DOHH2 (cell line): ENCODE data around the gene PHC1.
A peak's percentile ranks its signal among the peaks of the same experiment; 100 is the strongest.

Experiments used
- H3F3A ChIP-seq: fragments of 200-600 bp; sonication (generic), shearing (Covaris generic); 2 replicates; pipeline ENCODE4 v1.6.0; 2016; ENCODE audit warnings: antibody characterized with exemption, mild to moderate bottlenecking; ENCODE audit not compliant: control insufficient read depth, insufficient read depth
- H3K27ac ChIP-seq: fragments of 200-600 bp; sonication (generic); 2 replicates; pipeline ENCODE4 v1.5.1; 2014; ENCODE audit warnings: low read depth, mild to moderate bottlenecking, low read length, moderate library complexity
- H3K27me3 ChIP-seq: fragments of 200-600 bp; sonication (generic); 2 replicates; pipeline ENCODE4 v1.6.1; 2014; ENCODE audit warnings: mild to moderate bottlenecking, low read length, mixed read lengths; ENCODE audit not compliant: control insufficient read depth
- H3K36me3 ChIP-seq: fragments of 200-600 bp; sonication (generic); 2 replicates; pipeline ENCODE4 v1.6.1; 2014; ENCODE audit warnings: mild to moderate bottlenecking, low read length, moderate library complexity, mixed read lengths; ENCODE audit not compliant: control insufficient read depth
- H3K4me1 ChIP-seq: fragments of 200-600 bp; sonication (generic); 2 replicates; pipeline ENCODE4 v1.6.1; 2014; ENCODE audit warnings: mild to moderate bottlenecking, low read length, mixed read lengths; ENCODE audit not compliant: control insufficient read depth
- H3K4me2 ChIP-seq: fragments of 200-600 bp; sonication (generic); 2 replicates; pipeline ENCODE4 v1.6.0; 2014; ENCODE audit warnings: mild to moderate bottlenecking, low read length, moderate library complexity
- H3K4me3 ChIP-seq: fragments of 200-600 bp; sonication (generic); 2 replicates; pipeline ENCODE4 v1.5.1; 2014; ENCODE audit warnings: mild to moderate bottlenecking, low read length, mixed read lengths
- H3K79me2 ChIP-seq: fragments of 200-600 bp; sonication (generic); 2 replicates; pipeline ENCODE4 v1.6.1; 2014; ENCODE audit warnings: mild to moderate bottlenecking, low read length, mixed read lengths; ENCODE audit not compliant: control insufficient read depth
- H3K9me2 ChIP-seq: fragments of 200-600 bp; sonication (generic); replicated peaks from 2 replicates; pipeline ENCODE4 v1.6.1; 2014; ENCODE audit warnings: mild to moderate bottlenecking, low read length, mixed read lengths; ENCODE audit not compliant: control insufficient read depth
- H3K9me3 ChIP-seq: fragments of 200-600 bp; sonication (generic); 2 replicates; pipeline ENCODE4 v1.6.1; 2014; ENCODE audit warnings: antibody characterized with exemption, low read length, mixed read lengths; ENCODE audit not compliant: control insufficient read depth, insufficient read depth
- H4K20me1 ChIP-seq: fragments of 200-600 bp; sonication (generic); 2 replicates; pipeline ENCODE4 v1.6.0; 2014; ENCODE audit warnings: low read depth, mild to moderate bottlenecking, antibody characterized with exemption, low read length, moderate library complexity; ENCODE audit not compliant: control insufficient read depth, insufficient read depth
- CTCF ChIP-seq: fragments of 200-600 bp; sonication (generic); IDR thresholded peaks from one replicate; pipeline ENCODE4 v1.5.1; 2014; ENCODE audit warnings: antibody characterized with exemption, mild to moderate bottlenecking, low read depth, low read length; ENCODE audit not compliant: poor library complexity, severe bottlenecking
- EZH2phosphoT487 ChIP-seq: fragments of 200-600 bp; sonication (generic); IDR thresholded peaks from 2 replicates; pipeline ENCODE4 v1.6.1; 2017; ENCODE audit warnings: borderline replicate concordance, mild to moderate bottlenecking, antibody characterized with exemption, low read length, moderate library complexity, mixed read lengths

PHC1 gene

GRCh38 chr12:8987685-8988084, 73.4 kb downstream of the PHC1 start:
- H3F3A ChIP-seq = no peaks in the 10 kb centered on the region
- H3K27me3 ChIP-seq = no peaks in the 10 kb centered on the region
- H4K20me1 ChIP-seq = no peaks in the 10 kb centered on the region
- H3K9me2 ChIP-seq = no peaks in the 10 kb centered on the region
- no peaks in the 10 kb centered on the region for H3K79me2 ChIP-seq
- H3K4me1 ChIP-seq = peaks cover 27% of the 10 kb centered on the region
- no peaks in the 10 kb centered on the region for H3K9me3 ChIP-seq
- H3K27ac ChIP-seq = no peak overlapping the region
- TF ChIP-seq CTCF (no peak), EZH2phosphoT487 (no peak)
- no peak overlapping the region for H3K4me3 ChIP-seq
- no peak overlapping the region for H3K4me2 ChIP-seq
- no peaks in the 10 kb centered on the region for H3K36me3 ChIP-seq

- peak within 1 kb of the TSS; percentile 5; the same call in 1 of the 2 replicates for H3K4me3 ChIP-seq
- no peaks in the 10 kb centered on the region for H3K36me3 ChIP-seq
- H3F3A ChIP-seq = no peaks in the 10 kb centered on the region
- H3K4me2 ChIP-seq = peak within 1 kb of the TSS; percentile 42
- TF ChIP-seq CTCF (no peak), EZH2phosphoT487 (no peak)
- H3K9me2 ChIP-seq = no peaks in the 10 kb centered on the region
- H3K27me3 ChIP-seq = no peaks in the 10 kb centered on the region
- no peaks in the 10 kb centered on the region for H4K20me1 ChIP-seq
- H3K27ac ChIP-seq = no peak within 1 kb of the TSS
- peaks cover 27% of the 10 kb centered on the region for H3K4me1 ChIP-seq
- no peaks in the 10 kb centered on the region for H3K9me3 ChIP-seq
- no peaks in the 10 kb centered on the region for H3K79me2 ChIP-seq
Observed at GRCh38 chr12:8989413-8989812, 75.1 kb downstream of the PHC1 start, which contains the start of gene KLRG1. KLRG1 (plus strand) TSS chr12:8989546; CDS start chr12:8989636, 90 bp downstream.
